Superior temporal gyrus (tissue), 1 donor: ENCODE results near the gene CSTPP1.

Source experiments
- DNase-seq: peaks from one replicate; pipeline ENCODE4 v3.0.0-alpha.2; 2016; ENCODE audit errors: extremely low spot score

Gene CSTPP1

DNA sequence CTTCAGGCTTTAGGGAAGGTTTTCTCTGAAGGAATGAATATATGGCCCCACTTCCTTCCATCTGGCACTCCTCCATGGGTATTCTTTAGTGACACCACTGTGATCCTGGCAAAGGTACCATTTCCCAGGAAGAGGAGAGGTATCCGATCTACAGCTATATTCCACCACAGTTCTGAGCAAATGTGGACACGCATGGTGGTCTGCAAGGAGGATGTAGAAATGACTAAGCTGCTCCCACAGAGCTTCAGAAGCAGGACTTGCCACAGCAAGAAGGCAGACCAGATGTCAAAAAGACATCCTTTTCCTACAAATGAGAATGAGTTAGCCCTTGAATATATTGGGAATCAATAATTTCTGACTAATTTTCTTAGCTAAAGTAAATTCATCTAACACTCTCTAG is 194.6 kb downstream of the CSTPP1 start:
- no peak for DNase-seq

DNA sequence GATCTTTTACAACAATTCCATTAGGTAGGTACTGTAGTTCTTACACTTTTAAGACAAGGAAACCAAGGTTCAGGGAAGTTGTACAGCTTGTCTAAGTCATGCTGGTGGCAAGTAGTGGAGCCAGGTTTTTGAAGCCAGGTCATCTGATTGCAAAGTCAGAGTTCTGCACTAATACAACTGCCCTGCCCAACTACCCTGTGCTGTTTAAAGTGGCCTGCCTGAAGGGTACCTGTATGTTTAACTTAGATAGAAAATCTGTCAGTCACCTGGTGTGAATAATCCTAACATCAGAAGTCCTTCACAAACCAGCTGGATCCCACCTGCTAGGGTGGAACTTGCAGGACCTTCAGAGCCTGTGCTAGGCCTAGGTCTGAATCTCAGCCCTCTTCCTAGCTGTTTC is 195.9 kb downstream of the CSTPP1 start:
- DNase-seq: no peak

DNA sequence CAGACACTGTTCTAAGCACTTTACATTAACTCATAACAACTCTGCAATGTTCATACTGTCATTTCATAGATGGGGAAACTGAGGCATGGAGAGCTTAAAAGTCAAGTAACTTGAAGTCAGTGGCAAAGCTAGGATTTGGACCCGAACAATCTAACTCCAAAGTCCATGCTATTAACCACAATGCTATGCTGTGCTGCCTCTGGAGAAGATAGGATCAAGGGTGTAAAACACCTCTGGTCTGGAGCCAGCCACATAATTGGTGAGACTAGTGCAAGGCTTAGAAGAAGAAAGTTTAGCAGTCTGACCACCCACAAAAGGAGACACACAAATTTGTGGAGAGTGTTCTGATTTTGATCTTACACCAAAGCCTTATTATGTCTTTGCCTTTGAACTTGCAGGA is 196.4 kb downstream of the CSTPP1 start:
- no peak for DNase-seq

DNA sequence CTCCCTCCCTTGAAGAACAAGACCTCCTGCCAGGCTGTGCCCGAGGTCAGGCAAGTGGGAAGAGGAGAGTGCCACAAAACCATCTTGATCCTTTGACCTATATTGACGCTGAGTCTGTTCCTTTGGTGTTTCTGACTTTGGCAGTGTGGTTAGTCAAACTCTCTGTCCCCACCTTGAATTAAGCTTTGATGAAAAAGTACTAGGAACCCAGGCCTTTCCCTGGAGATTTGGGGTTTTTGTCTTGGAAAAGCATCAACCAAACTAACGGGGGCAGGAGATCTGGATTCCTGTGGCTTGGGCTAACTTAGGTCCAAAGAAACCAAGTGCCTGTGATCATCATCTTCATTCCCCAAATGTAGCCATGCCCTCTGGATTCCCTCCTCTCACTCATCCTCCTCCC is 199.8 kb downstream of the CSTPP1 start:
- no peak for DNase-seq

DNA sequence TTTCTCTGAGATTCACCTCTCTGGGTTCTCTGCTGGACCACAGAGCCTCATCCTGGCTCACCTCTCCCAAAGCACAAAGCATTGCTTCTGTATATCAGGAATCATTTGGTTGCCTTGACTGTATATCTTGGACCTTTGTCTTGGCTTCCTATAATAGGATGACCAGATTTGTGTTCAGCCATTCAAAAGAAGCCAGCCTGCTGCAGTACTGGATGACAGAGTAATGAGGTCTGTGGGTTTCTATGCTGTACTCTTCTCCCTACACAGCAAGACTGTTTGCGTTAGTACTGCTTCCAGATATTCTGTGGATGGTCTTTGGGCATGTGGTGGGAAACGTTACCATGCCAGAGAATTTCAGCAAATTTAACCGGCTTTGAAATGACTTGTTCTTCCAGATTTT is 200.4 kb downstream of the CSTPP1 start:
- DNase-seq: no peak

DNA sequence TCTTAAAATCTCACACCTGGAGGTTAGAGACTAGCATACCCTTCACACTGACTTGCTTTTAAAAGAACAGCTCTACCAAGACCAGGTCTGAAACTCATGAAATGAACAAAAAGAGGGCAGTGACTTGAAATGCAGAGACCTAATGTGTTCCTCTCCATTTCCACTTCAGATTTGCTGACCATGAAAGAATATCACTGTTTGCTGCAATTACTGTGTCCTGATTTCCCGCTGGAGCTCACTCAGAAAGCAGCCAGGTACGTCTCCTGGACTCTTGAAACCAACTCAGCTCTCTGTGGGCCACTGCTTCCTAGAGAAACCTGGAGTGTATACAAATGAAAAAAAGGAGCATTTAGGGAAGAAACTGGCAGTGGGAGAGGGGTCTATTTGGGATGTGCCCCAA is 200.9 kb downstream of the CSTPP1 start:
- no peak for DNase-seq

DNA sequence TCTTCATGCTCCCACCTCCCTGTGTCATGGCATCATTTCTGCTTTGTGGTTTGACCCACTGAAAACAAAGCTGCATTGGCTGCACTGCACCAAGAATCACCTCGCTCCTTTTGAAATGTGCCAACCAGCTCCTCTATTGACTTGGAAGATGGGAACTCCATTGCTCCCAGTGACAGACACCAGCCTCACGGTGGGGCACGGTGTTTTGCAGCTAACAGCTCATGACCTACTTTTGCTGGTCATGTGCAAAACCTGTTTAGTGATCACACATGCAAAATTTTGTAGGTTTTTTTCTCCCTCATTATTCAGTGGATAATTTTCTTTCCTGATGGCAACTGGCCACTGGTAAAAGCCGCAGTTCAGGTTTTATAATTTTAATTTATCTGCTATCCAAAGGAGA is 203.3 kb downstream of the CSTPP1 start:
- DNase-seq: no peak

DNA sequence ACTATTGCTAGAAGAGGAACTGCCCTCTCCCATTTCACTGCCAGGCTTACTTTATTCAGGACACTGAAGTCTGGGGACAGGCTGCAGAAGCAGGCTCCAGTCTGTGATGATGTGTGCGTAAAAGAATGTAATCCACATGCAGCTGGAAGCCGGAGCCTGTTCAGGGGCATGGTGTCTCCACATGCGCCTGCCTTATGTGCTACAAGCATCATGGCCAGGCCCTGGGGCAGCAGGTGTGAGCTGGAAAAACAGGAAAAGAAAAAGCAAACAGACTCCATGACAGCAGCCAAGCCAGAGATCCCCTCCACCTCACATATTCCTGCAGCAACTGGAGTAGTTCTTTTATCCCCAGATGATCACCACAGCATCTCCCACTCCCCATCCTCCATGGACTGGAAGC is 206.8 kb downstream of the CSTPP1 start:
- DNase-seq: no peak

DNA sequence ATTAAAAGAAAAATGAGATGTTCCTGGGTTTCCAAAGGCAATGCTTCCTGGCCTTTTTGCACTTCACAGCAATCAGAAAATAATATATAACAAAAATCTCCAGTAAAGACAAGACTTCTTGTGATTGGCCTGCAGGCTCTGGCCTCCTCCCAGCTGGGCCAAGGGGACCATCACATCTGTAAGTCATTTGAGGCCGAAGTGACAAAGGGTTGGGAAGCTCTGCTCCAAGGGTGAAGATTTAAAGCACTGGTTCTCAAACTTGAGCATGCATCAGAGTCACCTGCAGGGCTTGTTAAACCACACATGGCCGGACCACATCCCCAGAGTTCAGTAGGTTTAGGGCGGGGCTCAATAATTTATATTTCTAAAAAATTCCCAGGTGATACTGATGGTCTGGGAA is 208.0 kb downstream of the CSTPP1 start:
- no peak for DNase-seq

DNA sequence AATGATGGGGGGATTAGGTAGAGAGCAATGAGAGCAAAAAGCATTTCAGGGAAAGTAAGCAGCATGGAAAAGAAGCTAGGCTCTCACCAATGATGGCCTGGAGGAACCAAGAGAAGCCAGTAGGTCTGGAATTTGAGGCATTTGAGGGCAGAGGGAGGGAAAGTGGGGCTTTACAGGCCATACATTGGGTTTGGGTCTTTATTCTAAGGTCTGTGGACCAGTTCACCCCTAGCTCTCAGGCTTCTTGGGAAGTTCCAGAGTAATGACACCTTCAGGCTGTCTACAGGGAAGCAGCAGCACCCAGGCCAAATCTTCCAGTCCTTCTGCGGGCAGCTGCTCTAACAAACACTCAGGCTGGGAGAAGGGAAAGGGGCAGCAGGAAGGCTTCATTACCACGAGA is 210.7 kb downstream of the CSTPP1 start:
- DNase-seq: no peak

DNA sequence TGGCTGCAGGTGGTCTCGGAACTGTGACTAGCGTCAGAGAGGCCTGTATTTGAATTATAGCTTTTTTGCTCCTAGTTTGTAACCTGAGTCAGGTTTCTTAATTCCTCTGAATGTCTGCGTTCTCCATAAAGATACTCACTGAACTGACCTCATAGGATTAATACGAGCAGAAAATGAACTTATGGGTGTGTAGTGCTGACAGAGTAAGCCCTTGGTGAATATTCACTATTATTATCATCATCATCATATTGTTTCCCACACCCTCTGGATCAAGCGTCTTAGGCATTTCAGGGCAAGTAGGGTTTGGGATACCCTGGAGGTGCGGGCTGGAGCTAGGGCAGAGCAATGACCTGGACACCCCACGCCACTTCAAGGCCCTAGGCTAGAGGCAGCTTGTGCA is 211.1 kb downstream of the CSTPP1 start:
- DNase-seq: no peak

DNA sequence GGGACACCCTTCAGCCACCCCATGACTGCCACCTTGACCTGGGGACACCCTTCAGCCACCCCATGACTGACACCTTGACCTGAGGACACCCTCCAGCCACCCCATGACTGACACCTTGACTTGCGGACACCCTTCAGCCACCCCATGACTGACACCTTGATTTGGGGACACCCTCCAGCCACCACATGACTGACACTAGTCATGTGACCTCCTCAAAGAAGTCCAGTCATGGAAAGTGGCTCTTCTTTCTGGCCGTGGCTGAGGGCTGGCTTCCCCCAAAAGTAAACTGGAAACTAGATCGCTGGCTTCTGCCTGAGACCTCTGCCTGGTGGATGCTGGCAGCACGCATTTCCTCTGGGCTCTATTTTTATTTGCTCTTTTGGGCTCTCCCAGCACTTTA is 211.7 kb downstream of the CSTPP1 start:
- DNase-seq: no peak

DNA sequence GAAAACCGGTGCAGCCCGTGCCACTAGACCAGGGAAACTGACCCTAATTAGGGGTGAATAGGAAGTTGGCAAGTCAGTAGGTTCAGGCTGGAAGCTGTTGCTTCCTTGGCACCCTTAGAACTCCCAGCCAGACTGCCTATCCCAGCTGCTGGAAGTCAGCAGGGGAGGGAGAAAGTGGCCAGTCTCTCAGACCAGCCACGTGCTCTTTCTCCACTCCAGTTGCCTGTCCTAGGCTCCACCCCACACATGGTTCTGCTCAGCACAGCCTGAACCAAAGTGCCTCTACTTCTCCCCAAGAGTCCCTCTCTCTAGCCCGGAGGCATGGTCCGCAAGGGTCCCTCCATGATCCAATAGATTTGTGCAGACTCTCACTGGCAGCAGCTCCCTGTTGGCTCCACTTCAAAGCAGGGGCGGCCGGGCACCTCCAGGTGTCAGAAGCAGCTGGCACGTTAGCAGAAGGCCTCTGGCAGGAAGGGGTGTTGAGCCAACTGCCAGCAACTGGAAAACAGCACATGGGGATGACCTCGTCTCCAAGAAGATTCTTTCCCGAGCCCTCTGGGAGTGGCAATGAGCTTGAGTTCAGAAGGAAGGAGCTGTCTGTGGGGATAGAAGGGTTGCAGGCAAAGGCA is 212.5 kb downstream of the CSTPP1 start:
- peak; percentile 28 for DNase-seq

DNA sequence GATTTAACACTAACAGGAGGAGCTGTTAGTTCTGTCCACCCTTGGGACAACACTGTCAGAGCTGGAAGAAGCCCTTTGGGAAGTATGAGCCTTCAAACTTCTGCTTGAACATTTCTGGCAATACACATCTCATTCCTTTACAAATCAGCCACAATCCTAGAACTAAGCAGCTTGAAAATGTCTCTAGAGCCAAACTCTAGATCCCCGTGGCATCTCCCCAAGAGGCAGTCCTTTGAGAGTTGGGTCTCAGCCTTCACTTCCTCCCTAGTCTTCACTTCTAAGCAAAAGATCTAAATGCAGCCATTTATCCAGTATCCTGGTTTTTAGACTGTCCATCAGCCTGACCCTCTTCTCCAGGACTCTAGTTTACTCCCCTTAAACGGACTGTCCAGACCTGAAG is 213.2 kb downstream of the CSTPP1 start:
- DNase-seq: peak; percentile 6

DNA sequence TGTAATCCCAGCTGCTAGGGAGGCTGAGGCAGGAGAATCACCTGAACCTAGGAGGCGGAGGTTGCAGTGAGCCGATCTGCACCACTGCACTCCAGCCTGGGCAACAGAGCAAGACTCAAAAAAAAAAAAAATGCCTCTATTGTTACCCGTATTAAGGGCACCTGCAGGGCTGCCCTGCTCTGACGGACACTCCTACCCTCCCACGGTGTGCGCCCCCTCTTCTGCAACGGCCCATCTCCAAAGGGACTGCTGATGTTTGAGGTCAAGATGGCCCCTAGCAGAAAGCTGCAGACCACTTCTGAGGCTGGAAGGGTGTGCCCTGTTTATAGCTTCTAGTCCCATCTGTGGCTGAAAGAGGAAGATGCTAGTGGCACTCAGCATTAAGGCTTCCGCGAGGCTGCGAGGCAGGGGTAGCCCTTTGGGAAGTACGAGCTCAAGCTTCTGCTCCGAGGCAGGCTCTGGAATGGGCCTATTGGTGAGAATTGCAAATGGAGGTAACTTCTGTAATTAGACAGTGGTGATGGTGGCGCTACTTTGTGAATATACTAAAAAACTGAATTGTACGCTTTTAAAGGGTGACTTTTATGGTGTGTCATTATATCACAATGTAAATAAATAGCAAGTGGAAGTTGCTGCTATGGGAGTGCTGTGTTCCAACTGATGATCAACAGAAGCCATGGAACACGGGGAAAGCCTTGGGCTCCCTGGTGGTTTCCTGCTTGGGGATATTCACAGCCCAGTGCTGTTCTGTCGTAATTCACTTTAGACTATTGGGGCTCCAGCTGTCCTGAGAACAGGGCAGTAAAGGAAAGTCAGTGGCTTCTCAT is 215.8 kb downstream of the CSTPP1 start:
- no peak for DNase-seq

DNA sequence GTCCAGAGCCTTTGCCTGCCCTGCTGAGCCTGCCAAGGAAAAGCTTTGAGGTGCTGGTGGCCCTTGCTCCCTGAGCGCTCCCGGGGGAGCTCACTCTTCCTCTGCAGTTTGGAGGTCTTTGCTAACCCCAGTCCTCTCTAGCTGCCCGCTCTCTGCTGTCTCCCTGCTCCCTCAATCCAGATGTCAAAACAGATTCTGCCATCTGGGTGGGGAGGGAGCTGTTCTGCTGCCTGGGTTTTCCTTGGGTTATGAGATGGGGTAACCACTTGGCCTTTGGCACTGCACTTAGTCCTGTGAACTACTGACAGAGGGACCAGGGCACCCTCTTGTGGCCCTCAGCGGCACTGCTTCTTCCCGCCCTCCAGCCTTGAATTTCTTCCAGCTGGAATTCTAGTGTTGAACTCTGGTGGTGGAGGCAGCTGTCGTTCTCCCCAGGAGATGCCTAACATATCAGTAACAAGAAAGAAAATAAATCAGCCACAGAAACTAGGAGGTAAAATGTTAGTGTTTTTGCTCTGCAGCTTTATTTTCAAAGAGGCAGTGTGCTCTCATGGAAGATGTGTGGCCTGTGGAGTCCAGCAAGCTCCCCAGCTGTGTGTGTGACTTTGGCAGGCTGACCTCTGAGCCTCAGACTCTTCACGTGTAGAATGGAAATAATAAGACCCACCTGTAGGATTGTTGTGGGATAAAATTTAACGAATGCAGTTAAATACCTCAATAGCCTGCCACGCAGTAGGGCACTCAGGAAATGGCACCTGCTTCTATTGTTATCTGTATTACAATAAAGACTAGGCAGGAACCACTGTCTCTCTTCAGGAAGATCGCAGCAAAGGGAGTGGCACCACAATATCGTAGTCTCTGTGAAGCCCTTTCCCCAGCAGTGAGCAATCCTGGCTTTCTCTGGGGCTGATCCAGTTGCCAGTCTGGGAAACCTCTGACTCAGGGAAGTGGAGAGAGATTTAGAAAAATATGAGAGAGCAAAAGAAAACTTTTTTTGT is 216.7 kb downstream of the CSTPP1 start:
- DNase-seq: peak; percentile 97

DNA sequence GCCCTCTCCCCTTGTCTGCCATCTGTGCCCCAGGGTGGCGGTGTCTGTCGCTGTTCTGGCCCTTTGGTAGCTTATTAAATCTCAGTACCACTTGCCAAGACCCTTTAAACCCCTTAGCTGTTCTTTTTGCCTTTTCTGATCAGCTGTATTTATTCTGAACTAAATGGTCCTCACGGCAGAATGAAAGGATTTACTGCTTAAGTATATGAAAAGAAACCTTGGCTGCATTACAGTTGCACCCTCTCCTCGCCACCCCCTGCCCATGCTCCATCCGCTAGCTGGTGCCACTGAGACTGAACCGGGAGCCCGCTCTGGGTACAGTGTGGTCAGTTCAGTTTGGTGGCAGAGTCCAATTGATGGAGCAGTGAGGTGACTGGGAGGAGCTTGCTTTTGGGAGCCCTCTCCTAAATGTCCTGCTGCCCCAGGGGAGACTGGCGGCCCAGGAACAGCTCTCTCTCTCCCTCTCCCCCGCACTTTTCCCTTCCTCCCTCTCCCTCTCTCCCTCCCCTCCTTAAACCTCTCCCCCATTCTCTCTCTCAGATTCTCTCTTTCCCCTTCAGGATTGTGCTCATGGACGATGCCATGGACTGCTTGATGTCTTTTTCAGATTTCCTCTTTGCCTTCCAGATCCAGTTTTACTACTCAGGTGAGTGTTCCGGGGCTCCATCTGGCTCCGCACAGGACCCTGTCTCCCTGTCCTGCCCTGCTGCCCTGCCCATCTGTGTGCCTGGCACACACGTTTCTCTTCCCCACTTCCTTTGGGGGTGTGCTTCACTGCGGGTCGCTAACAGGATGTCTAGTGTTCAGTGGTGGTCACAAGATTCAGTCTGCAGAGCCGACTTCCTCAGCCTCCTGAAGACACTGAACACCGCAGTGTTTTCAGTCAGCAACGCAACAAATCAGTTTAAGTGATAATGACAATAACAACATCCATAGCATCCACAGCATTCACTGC is 218.3 kb downstream of the CSTPP1 start:
- no peak for DNase-seq

DNA sequence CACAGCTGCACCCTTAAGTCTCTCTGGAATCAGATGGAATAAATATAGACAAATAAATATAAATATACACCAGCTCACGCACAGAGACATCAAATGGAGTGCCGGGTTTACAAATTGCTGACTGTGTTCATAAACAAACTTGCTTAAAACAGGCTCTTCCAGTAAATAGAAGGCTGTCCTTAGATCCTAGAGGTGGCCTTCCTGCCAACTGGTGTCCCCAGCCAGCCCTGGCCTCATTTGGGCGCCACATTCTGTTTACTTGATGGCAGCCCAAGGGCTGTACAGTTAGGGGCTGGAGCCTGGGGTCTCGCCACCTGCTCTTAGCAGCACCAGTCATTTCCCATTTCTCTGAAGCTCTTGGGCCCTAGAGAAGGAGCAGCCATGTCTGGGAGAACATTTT is 219.3 kb downstream of the CSTPP1 start:
- DNase-seq: peak; percentile 8

DNA sequence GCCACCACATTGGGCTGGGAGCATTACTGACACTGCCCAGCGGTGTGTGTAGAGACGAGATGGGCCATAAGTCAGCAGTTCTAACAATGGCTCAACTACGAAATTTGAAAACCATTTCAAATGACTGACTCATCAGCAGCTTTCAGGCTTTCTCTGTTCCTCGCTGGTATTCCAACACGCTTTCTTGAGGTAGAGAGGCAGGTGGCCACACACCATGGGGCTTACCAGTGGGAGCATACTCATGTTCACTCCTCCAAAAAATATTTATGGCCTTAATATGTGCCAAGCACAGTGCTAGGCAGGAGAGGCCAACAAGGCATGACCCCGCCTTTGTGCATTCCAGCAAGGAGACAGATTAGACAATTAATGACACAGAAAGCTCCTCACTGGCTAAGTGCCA is 219.8 kb downstream of the CSTPP1 start:
- peak; percentile 6 for DNase-seq

DNA sequence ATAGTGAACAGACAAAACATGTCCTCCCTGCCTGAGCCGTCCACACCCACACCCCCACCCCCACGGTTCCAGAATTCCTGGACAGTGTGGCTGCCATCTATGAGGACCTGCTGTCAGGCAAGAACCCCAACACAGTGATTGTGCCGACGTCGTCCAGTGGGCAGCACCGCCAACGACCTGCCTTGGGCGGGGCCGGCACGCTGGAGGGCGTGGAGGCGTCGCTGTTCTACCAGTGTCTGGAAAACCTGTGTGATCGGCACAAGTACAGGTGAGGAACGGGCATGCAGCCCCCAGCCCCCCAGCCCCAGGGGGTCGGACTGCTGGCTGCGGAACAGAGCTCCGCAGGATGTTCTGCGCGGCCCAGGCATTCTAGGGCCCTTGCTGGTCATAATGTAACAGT is 220.4 kb downstream of the CSTPP1 start:
- no peak for DNase-seq

DNA sequence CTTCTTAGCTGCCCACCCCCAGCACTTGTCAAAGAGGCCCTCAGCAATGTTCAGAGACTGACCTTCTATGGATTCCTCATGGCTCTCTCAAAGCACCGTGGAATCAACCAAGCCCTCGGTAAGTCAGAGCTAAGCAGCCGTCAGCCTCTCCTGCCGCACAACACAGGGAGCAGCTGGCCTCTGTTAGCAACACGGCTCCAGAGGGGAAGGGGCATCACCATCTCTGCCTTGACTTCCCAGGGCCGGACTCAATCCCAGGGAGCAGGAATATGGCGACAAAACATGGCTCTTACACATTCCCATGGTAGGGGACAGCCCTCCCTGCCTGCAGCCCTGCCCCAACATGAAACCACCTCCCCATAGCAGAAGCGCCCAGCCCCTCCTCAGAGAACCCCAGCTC is 221.2 kb downstream of the CSTPP1 start:
- DNase-seq: no peak
